Tracheal epithelial cell (primary cell): ENCODE results near the gene COX20. TPM values are rescaled to one million over a fixed set of nuclear protein-coding genes. Genes with fewer than 3 reads are reported as not detected.

ENCODE experiments used
- total RNA-seq: library from RNA; depleted of rRNA; stranded (reverse); fragments of >200 nt; gene quantifications from 2 replicates; pipeline ENCODE4 v1.2.1, GENCODE V29; 2014

COX20 gene, protein sequence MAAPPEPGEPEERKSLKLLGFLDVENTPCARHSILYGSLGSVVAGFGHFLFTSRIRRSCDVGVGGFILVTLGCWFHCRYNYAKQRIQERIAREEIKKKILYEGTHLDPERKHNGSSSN
- total RNA-seq: 16.6 and 17.9 TPM in 2 replicates

GRCh38 chr1:244835276-244836134, at the start of gene COX20:
Gene COX20, plus strand, starts transcription at chr1:244835658. Its CDS starts 57 bp downstream, at chr1:244835715.

GRCh38 chr1:244864253-244865027, 29.0 kb downstream of the COX20 start, which contains the start of gene HNRNPU:
Gene HNRNPU, minus strand, starts transcription at chr1:244864543. Its CDS starts 236 bp downstream, at chr1:244864307.

Other genes with a start within 250 kb of the COX20 start
- 50.8 and 55.0 TPM in 2 replicates for gene DESI2, start 182.5 kb upstream of the COX20 start, total RNA-seq
- gene HNRNPU, start 28.9 kb downstream of the COX20 start, total RNA-seq: 220 and 298 TPM in 2 replicates